Measurements from ENCODE around the gene CEP72. TPM values are rescaled to one million over a fixed set of nuclear protein-coding genes. Genes with fewer than 3 reads are reported as not detected.

Gene CEP72
- total and polyA plus RNA-seq, 2 experiments from 2014 or later: 3.2 to 4.2 TPM

GRCh38 chr5:655406-655805, 43.3 kb downstream of the CEP72 start:
- Histone ChIP-seq H3K36me3 (replicated peaks; ENCODE audit: insufficient read depth, low read depth) (no peaks in the 10 kb centered on the region), H2AFZ (no peak overlapping the region), H3K9me3 (ENCODE audit: low read depth) (no peaks in the 10 kb centered on the region), H3K9me2 (replicated peaks; ENCODE audit: insufficient read depth) (no peaks in the 10 kb centered on the region), H3K4me1 (ENCODE audit: insufficient read depth) (no peaks in the 10 kb centered on the region), H3K4me3 (no peak overlapping the region), H3K27me3 (no peaks in the 10 kb centered on the region), H3K4me2 (no peak overlapping the region), H4K20me1 (ENCODE audit: insufficient read depth, poor library complexity, severe bottlenecking) (no peaks in the 10 kb centered on the region), H3K79me2 (no peaks in the 10 kb centered on the region), H3K27ac (no peak overlapping the region)
- 93% methylated on average over 7 of the region's 13 CpGs for WGBS (ENCODE audit: low lambda C conversion rate, missing lambda C conversion rate)
- TF ChIP-seq EZH2 (IDR thresholded peaks at IDR 0.05; ENCODE audit: borderline replicate concordance) (no peak), EZH2phosphoT487 (IDR thresholded peaks at IDR 0.05; ENCODE audit: low read depth, severe bottlenecking, unreplicated experiment) (no peak)
- DNase-seq (ENCODE audit: low spot score): no peak

DNA sequence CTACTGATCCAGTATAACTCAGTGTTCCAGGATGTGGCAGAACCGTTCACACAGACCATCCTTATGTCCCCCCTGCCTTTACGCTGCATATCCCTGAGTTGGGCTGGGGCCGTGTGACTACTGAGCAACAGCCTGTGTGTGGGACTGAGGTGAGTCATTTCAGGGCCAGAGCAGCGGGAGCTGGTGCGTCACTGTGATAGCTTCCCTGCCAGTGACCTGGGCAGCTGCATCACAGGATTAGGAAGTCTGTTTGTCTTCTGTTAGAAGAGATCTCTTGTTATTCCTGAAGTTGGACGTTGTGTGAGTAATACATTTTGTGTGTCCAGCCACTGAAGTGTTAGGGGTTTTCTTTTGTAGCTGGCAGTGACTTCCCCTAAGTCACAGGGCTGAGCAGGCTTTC, 45.4 kb downstream of the CEP72 start:
- H3K27ac ChIP-seq: no peak overlapping the region
- 88% methylated on average over 6 of the region's 6 CpGs for WGBS (ENCODE audit: low lambda C conversion rate, missing lambda C conversion rate)

GRCh38 chr5:658103-658502, 46.0 kb downstream of the CEP72 start:
- H3K36me3 ChIP-seq (replicated peaks; ENCODE audit: insufficient read depth, low read depth): no peaks in the 10 kb centered on the region
- no peaks in the 10 kb centered on the region for H3K4me1 ChIP-seq (ENCODE audit: insufficient read depth)
- no peak overlapping the region for H3K4me2 ChIP-seq
- no peaks in the 10 kb centered on the region for H3K9me3 ChIP-seq (ENCODE audit: low read depth)
- no peak for DNase-seq (ENCODE audit: low spot score)
- H3K27ac ChIP-seq: no peak overlapping the region
- no peaks in the 10 kb centered on the region for H3K79me2 ChIP-seq
- WGBS (ENCODE audit: low lambda C conversion rate, missing lambda C conversion rate): 95% methylated on average over 5 of the region's 5 CpGs
- H3K27me3 ChIP-seq: no peaks in the 10 kb centered on the region
- H3K4me3 ChIP-seq: no peak overlapping the region
- H2AFZ ChIP-seq: no peak overlapping the region
- no peaks in the 10 kb centered on the region for H3K9me2 ChIP-seq (replicated peaks; ENCODE audit: insufficient read depth)
- TF ChIP-seq CTCF (IDR thresholded peaks at IDR 0.05; ENCODE audit: poor library complexity): no peak
- no peak for TF ChIP-seq EZH2phosphoT487 (IDR thresholded peaks at IDR 0.05; ENCODE audit: low read depth, severe bottlenecking, unreplicated experiment)
- TF ChIP-seq EZH2 (IDR thresholded peaks at IDR 0.05; ENCODE audit: borderline replicate concordance): no peak
- no peaks in the 10 kb centered on the region for H4K20me1 ChIP-seq (ENCODE audit: insufficient read depth, poor library complexity, severe bottlenecking)

More for the DNA sequence above, 45.4 kb downstream of the CEP72 start:
- Histone ChIP-seq H3K79me2 (no peaks in the 10 kb centered on the region), H3K4me2 (no peak overlapping the region), H3K9me2 (replicated peaks; ENCODE audit: insufficient read depth) (no peaks in the 10 kb centered on the region), H3K9me3 (ENCODE audit: low read depth) (no peaks in the 10 kb centered on the region), H3K36me3 (replicated peaks; ENCODE audit: insufficient read depth, low read depth) (no peaks in the 10 kb centered on the region), H3K27me3 (no peaks in the 10 kb centered on the region), H4K20me1 (ENCODE audit: insufficient read depth, poor library complexity, severe bottlenecking) (no peaks in the 10 kb centered on the region), H3K4me3 (no peak overlapping the region), H2AFZ (no peak overlapping the region), H3K4me1 (ENCODE audit: insufficient read depth) (no peaks in the 10 kb centered on the region)
- no peak for TF ChIP-seq EZH2 (IDR thresholded peaks at IDR 0.05; ENCODE audit: borderline replicate concordance)
- no peak for TF ChIP-seq EZH2phosphoT487 (IDR thresholded peaks at IDR 0.05; ENCODE audit: low read depth, severe bottlenecking, unreplicated experiment)
- no peak for TF ChIP-seq CTCF (IDR thresholded peaks at IDR 0.05; ENCODE audit: poor library complexity)
- DNase-seq (ENCODE audit: low spot score): no peak

- Histone ChIP-seq H3K27me3 (no peaks in the 10 kb centered on the region), H3K9me3 (ENCODE audit: low read depth) (no peaks in the 10 kb centered on the region), H2AFZ (no peak overlapping the region), H3K4me2 (no peak overlapping the region), H3K4me3 (no peak overlapping the region), H4K20me1 (ENCODE audit: insufficient read depth, poor library complexity, severe bottlenecking) (no peaks in the 10 kb centered on the region), H3K27ac (no peak overlapping the region), H3K9me2 (replicated peaks; ENCODE audit: insufficient read depth) (no peaks in the 10 kb centered on the region), H3K36me3 (replicated peaks; ENCODE audit: insufficient read depth, low read depth) (no peaks in the 10 kb centered on the region), H3K79me2 (no peaks in the 10 kb centered on the region), H3K4me1 (ENCODE audit: insufficient read depth) (no peaks in the 10 kb centered on the region)
- TF ChIP-seq CTCF (IDR thresholded peaks at IDR 0.05; ENCODE audit: poor library complexity) (no peak), EZH2phosphoT487 (IDR thresholded peaks at IDR 0.05; ENCODE audit: low read depth, severe bottlenecking, unreplicated experiment) (no peak), EZH2 (IDR thresholded peaks at IDR 0.05; ENCODE audit: borderline replicate concordance) (no peak)
- no peak for DNase-seq (ENCODE audit: low spot score)
- 95% methylated on average over 16 of the region's 16 CpGs for WGBS (ENCODE audit: low lambda C conversion rate, missing lambda C conversion rate)
Measured at GRCh38 chr5:659496-660263, 47.5 kb downstream of the CEP72 start.

Data from hepatocyte (in vitro differentiated cells).